HL-60 (cell line): ENCODE data around the gene HELLS.

Experiments used
- DNase-seq, 2 experiments: peaks; one replicate each; pipeline ENCODE4 v3.0.0-alpha.2; 2010 to 2020; ENCODE audit warnings: low read depth in 1 of 2, low spot score in 1 of 2
- H3K27ac ChIP-seq: fragments of 250-450 bp; sonication (Bioruptor Pico); replicated peaks from 2 replicates; pipeline ENCODE4 v1.5.1; 2020; ENCODE audit warnings: mild to moderate bottlenecking, moderate library complexity
- H3K27me3 ChIP-seq: fragments of 250-450 bp; sonication (Bioruptor Pico); 2 replicates; pipeline ENCODE4 v1.5.1; 2021; ENCODE audit warnings: mild to moderate bottlenecking, moderate library complexity; ENCODE audit not compliant: insufficient read depth, poor library complexity, severe bottlenecking
- H3K4me3 ChIP-seq: replicated peaks from 2 replicates; pipeline ENCODE4 v1.5.1; 2011; ENCODE audit warnings: mild to moderate bottlenecking, control low read depth, low read length; ENCODE audit not compliant: insufficient read depth
- CTCF ChIP-seq: IDR thresholded peaks from one replicate; pipeline ENCODE4 v1.5.1; 2011; ENCODE audit warnings: low read length, control low read depth, inconsistent platforms; ENCODE audit not compliant: insufficient read depth
- GABPA ChIP-seq: IDR thresholded peaks from 2 replicates; pipeline ENCODE4 v1.6.1; 2012; ENCODE audit warnings: low read depth
- POLR2AphosphoS5 ChIP-seq: IDR thresholded peaks from 2 replicates; pipeline ENCODE4 v1.6.1; 2012; ENCODE audit warnings: low read depth
- REST ChIP-seq: IDR thresholded peaks from 2 replicates; pipeline ENCODE4 v1.6.1; 2012; ENCODE audit warnings: low read depth; ENCODE audit not compliant: insufficient replicate concordance
- SPI1 ChIP-seq: IDR thresholded peaks from 2 replicates; pipeline ENCODE4 v1.6.1; 2012; ENCODE audit warnings: low read depth, mild to moderate bottlenecking, borderline replicate concordance

The HELLS gene

GRCh38 chr10:94640562-94640961 is 95.0 kb downstream of the HELLS start:
- Histone ChIP-seq H3K27ac (no peak overlapping the region), H3K4me3 (no peak overlapping the region), H3K27me3 (no peaks in the 10 kb centered on the region)
- no peak for TF ChIP-seq REST
- no peak for TF ChIP-seq POLR2AphosphoS5
- TF ChIP-seq SPI1: no peak
- TF ChIP-seq GABPA: no peak
- TF ChIP-seq CTCF: no peak
- DNase-seq: no peak

GRCh38 chr10:94641480-94641879 is 95.9 kb downstream of the HELLS start:
- no peak overlapping the region for H3K27ac ChIP-seq
- no peak for DNase-seq
- H3K4me3 ChIP-seq: no peak overlapping the region
- TF ChIP-seq REST (no peak), CTCF (no peak), GABPA (no peak), POLR2AphosphoS5 (no peak), SPI1 (no peak)
- H3K27me3 ChIP-seq: no peaks in the 10 kb centered on the region

- Histone ChIP-seq H3K4me3 (no peak overlapping the region), H3K27me3 (no peaks in the 10 kb centered on the region), H3K27ac (no peak overlapping the region)
- no peak for DNase-seq
- TF ChIP-seq POLR2AphosphoS5: no peak
- no peak for TF ChIP-seq SPI1
- no peak for TF ChIP-seq GABPA
- TF ChIP-seq CTCF: no peak
Observed at GRCh38 chr10:94644352-94644751, 98.8 kb downstream of the HELLS start.

GRCh38 chr10:94645285-94645684 is 99.7 kb downstream of the HELLS start:
- Histone ChIP-seq H3K27me3 (no peaks in the 10 kb centered on the region), H3K4me3 (no peak overlapping the region), H3K27ac (no peak overlapping the region)
- no peak for TF ChIP-seq POLR2AphosphoS5
- TF ChIP-seq GABPA: no peak
- TF ChIP-seq CTCF: no peak
- TF ChIP-seq SPI1: no peak
- no peak for TF ChIP-seq REST
- DNase-seq: no peak
